COLO668 (cell line): ENCODE results near the gene VDR.

ENCODE experiments used
- DNase-seq: peaks from one replicate; lab custom pipeline; 2025; ENCODE audit not compliant: unreplicated experiment; lab: John Stamatoyannopoulos, UW

VDR gene

DNA sequence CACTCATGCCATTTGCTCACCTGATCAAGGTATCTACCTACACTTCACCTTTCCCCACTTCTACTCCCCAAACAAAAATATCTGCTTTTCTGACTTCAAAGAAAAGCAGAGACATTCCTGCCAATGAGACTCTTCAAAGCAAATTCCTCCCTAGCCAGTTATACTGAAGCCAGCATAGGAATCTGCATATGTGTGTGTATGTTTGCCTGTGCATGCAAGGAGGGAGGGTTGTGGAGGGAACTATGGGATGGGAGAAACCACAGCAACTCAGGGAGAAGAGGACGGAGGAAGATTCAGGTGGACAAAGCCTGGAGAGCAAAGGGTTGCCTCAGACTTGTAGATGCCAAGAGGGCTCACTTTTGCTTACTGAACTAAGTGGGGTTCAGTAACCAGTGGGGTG lies 26.4 kb upstream of the VDR start:
- no peak for DNase-seq

- DNase-seq: no peak
Observed at GRCh38 chr12:47930634-47931033, 25.8 kb upstream of the VDR start.

DNA sequence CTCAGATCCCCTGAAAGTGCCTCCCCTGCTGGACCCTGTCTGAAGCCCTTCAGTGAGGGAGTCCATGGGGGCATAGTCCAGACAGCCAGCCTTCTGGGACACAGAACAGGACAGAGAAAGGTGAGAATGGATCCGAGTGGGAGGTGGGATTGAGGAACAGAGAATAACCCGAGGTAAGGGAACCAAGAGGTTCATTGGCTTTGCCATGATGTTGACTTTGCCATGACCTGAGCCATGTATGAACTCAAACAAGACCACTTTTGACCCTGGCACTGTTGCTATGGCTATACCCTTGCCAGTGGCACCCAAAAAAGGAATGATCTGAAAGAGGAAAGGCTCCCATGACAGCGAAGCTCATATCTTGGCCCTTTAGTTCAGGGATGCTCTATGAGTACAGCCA lies 22.6 kb upstream of the VDR start:
- DNase-seq: no peak

DNA sequence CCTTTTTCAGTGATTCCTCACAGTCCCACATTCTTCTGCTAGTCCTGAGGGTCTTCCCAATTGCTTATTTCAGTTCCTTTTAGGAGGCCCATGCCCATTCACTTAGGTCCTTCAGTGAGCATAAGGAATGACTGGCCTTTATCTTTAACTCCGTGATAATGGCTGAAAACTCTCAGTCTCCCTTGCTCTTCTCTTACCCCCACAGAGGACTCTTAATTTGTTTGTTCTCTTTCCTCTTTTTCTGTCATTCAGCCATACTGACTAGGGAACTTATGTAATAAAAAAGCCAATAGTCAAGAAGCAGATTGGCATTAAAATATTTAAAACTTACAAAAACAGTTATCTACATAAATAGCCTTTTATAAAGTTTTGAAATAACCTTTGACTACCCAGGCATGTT lies 17.1 kb upstream of the VDR start:
- DNase-seq: no peak

GRCh38 chr12:47920913-47921312 lies 16.1 kb upstream of the VDR start:
- no peak for DNase-seq

DNA sequence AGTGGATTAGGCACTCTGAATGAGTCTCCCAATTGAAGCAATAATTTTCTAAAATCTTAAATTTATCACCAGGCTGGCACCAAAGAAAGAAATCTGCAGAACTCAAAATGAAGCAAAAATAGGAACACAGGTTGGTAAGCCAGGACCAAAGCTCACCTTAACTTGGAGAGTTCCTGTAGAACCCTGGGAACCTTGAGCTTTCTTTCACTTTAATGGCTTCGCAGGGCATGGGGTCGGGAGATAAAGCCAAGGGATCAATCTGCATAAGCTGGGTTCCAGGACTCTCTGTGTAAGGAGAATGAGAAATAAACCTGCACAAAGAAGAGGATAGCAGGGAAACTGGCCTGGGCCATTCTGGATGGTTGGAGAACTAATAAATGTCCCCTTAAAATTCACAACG lies 8.3 kb upstream of the VDR start:
- no peak for DNase-seq

DNA sequence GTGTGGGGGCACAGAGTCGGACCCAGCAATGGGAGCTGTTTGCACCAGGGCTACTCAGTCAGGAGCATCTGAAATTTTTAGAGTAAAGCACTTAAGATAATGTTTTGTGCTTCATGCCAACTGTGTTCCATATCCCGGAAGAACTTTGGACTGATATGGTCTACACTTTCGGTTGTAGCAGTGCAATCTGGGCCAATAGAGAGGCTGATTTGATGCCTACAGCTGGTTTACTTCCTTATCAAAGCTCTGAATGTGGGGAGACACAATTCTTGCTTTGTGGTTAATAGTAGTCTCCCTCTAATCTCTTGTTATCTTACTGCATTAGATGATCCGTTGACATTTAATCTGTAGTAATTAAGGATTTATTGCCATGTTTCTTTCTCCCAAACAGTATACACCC lies 7.8 kb upstream of the VDR start:
- DNase-seq: no peak

- no peak for DNase-seq
Observed at GRCh38 chr12:47910981-47911380, 6.2 kb upstream of the VDR start.

DNA sequence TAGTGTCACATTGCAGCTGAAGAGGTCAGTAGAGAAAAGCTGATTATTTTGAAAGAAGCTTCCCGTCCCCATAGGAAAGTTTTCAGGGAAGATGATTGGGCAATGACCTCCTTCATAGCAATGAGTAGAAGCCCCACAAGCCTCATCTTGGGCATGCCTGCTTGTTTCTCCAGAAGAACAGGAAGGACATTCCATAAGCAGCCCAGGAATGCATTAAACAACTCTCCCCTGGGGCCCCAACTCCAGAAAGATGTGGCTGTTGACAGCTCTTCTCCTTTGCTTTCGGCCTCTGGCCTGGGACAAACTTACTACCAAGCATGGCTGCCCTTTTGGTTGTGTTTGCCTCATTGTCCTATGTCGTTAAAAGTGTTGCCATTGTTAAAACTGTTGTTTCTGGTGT lies 5.7 kb upstream of the VDR start:
- DNase-seq: no peak

DNA sequence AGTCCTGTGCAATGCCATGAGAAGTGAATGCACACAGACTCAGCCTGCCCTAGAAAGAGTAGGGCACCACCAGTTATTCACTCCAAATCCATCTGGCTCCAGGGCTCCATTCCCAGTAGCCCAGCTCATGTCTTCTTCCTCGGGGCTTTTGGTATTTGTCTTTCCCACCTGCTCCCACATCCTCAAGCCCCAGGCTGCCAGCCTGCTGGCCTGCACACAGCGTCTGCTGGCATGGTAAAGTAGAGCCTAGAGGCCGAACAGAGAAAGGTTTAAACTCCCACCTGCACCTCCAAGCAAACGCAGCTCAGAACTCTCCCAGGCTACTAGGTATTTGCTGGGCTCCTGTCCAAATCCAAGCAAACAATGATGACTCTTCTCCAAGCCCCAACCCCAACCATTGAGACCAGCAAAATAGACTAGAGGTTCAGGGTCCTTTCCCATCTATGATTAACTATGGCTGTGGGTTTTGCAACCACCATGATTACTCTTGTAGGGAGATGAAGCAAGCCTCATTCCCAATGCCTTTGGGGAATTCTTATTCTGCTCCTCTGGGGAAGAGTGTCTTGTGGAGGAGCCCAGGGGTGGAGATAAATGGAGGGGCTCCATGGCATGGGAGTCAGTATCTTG lies 5.2 kb upstream of the VDR start:
- no peak for DNase-seq

- no peak for DNase-seq
Observed at GRCh38 chr12:47908738-47909137, 3.9 kb upstream of the VDR start.

GRCh38 chr12:47907851-47908454 lies 3.2 kb upstream of the VDR start:
- DNase-seq: no peak

GRCh38 chr12:47903927-47904712 lies 674 bp downstream of the VDR start:
- no peak for DNase-seq

DNA sequence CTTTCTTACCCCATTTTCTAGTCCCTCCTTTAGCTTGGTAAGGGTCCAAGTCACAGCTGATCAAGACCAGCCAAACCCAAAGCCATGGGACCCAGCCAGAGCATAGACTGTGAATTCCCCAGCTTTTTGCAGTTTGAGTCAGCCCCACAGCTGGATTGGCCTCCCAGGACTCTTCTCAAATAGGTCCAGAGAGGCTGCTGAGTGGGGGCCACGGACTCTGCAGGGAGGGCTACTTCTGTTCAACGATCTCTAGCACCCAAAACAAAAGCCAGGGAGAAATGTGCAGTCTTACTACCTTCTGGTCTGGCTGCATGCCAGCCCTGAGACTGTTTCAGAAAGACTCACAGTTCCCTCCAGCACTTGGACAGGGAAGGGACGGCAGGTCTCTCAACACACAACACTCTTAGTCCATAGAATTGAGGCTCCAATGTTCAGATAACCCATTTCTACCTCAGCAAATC lies 1.6 kb downstream of the VDR start:
- no peak for DNase-seq

DNA sequence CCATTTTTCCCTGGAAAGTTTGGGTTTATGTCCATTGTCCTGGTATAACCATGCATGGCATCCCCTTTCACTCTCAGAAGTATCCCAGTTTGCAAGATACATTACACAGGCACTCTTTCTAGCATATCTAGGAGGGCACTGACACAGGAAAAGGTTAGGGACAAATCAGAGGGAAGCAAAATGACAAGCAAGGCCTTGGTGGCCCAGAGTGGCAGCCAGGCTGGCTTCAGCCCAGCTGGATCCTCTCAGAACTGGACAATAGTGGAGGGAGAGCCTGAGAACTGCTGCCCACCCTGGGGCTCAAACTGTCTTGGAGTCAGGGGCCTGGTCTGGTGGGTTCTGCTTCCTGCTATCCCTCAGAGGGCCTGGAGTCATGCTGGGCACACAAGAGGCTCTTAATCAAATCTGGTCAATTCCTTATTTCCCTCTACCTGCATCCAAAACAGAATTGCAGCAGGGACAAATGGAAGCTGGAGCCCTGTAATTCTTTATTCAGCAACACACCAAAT lies 2.6 kb downstream of the VDR start:
- DNase-seq: no peak

- no peak for DNase-seq
Observed at GRCh38 chr12:47901718-47902093, 3.1 kb downstream of the VDR start.

DNA sequence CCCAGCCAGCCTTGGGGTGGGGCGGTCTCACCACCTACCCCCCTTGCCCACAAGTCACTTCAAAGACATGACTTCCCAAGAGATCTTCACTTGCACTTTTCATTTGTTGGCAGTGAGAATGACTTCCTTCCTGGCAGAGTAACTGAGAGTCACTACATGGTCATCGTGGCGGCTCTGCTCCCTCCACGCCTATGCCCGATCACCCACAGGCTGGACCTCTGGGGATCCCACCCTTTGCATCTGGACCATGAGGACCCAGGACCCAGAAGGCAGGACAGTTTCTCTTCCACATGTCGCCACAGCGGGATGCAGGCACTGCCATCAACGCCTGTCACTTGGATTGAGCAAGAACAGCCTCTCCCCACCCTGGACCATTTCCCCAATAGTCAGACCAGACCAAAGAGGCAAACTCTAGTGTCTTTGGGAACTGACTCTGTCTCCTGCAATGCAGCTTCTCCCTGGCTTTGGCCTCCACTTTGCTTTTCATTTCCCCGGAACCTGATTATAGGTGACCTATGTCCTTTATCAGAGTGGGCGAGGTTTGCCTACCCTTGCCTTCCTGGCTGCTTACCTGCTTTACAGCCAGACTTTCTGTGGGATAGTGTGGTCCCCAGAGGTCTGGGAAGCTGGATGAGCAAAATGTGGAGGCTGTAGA lies 3.6 kb downstream of the VDR start:
- DNase-seq: no peak

GRCh38 chr12:47900131-47901062 lies 4.4 kb downstream of the VDR start:
- DNase-seq: peak; percentile 10

GRCh38 chr12:47899466-47899865 lies 5.3 kb downstream of the VDR start:
- DNase-seq: no peak

DNA sequence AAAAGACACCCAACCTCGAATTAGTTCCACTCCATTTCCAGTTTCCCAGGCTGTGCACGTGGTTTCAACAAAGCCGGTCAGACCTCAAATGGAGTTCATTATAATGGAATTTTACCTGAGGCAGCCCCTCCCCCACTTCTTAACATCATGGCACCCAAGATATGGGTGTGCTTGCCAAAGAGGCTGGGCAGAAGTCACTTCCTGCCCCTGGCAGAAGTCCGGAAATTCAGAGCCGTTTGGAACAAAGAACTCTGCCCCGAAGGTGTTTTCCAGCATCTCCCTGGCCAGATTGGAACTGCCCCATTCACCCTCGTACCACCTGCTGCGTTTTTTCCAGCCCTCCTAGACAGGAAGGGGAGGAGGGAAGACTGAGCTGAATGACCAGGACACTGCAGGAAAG lies 8.2 kb downstream of the VDR start:
- DNase-seq: peak; percentile 18

DNA sequence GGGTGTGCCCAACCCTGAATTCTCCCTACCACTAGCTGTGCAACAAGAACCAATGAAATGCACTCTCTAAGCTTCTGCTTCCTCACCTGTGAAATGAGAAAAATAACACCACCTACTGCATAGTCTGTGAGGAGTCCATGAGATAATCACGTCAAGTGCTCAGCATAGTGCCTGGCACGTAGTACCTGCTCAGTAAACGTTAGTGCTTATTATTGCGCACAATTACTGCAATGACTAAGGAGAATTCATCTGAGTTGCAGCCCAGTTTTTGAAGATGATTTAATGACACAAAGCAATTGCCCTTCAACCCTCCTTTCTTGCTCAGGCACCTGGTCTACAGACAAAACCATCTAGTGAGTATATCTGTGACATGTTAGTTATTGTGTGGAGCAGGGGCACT lies 8.8 kb downstream of the VDR start:
- DNase-seq: no peak
